Stomach (tissue), 4 donors: ENCODE data around the gene NEDD1.

Source experiments
- CTCF ChIP-seq, 7 experiments: fragments of 450-650 bp in 4 of 7; fragments of 200-600 bp in 3 of 7; sonication (generic) in 3 of 7; IDR thresholded peaks; one replicate each; pipeline ENCODE4 v1.5.1; 2016 to 2019; ENCODE audit warnings: antibody characterized with exemption in 7 of 7, control low read depth in 2 of 7, mild to moderate bottlenecking in 1 of 7
- EP300 ChIP-seq: sonication (generic); formaldehyde crosslinking; IDR thresholded peaks from one replicate; pipeline ENCODE4 v1.6.1; 2017; ENCODE audit warnings: antibody characterized with exemption

GRCh38 chr12:96980991-96981414, 73.9 kb downstream of the NEDD1 start:
- TF ChIP-seq CTCF (IDR thresholded peaks at IDR 0.05) (no peak), EP300 (no peak)
